Bladder microvascular endothelial cell (primary cell): ENCODE data around the gene PON3. TPM values are rescaled to one million over a fixed set of nuclear protein-coding genes. Genes with fewer than 3 reads are reported as not detected.

Experiments
- total RNA-seq: library from RNA; depleted of rRNA; stranded (reverse); fragments of >200 nt; gene quantifications from 2 replicates; pipeline ENCODE4 v1.2.3, GENCODE V29; 2014

PON3 gene
- 0.31 and 0.65 TPM in 2 replicates for total RNA-seq

GRCh38 chr7:95396136-95397032 lies at the start of gene PON3:
Gene PON3, minus strand, starts transcription at chr7:95396375. Its CDS starts 25 bp downstream, at chr7:95396350.

GRCh38 chr7:95434557-95435421 lies 38.6 kb upstream of the PON3 start, which contains the start of gene PON2:
Gene PON2, minus strand, starts transcription at chr7:95435028. Its CDS starts 77 bp downstream, at chr7:95434951.

GRCh38 chr7:95324431-95324830 lies 71.7 kb downstream of the PON3 start, which contains the start of gene PON1:
Gene PON1, minus strand, starts transcription at chr7:95324532. Its CDS starts 57 bp downstream, at chr7:95324475.

Other genes starting within 250 kb of the PON3 start
- gene PON1, start 71.8 kb downstream of the PON3 start, total RNA-seq: under 0.01 TPM in 1 of 2 replicates, not detected in the other
- gene PON2, start 38.7 kb upstream of the PON3 start, total RNA-seq: 105 and 192 TPM in 2 replicates
- not detected in 2 replicates for gene ASB4, start 89.6 kb upstream of the PON3 start, total RNA-seq
- 17.8 and 58.7 TPM in 2 replicates for gene PDK4, start 200.1 kb upstream of the PON3 start, total RNA-seq